HEK293 (cell line): Measurements from ENCODE around the gene ZNF653.

Experiments used
- CTCF ChIA-PET: fragments of 350-600 bp; formaldehyde crosslinking; extraction: SDS; loops from one replicate; lab custom pipeline; 2021; ENCODE audit warnings: antibody characterized with exemption; lab: Yijun Ruan, JAX
- POLR2A ChIA-PET: fragments of 300-600 bp; formaldehyde crosslinking; extraction: SDS; loops from one replicate; lab custom pipeline; 2020; ENCODE audit warnings: antibody characterized with exemption, inconsistent platforms; lab: Yijun Ruan, JAX
- H3K27ac ChIP-seq: fragments of 200-500 bp; sonication (Bioruptor generic); 2 replicates; pipeline ENCODE4 v1.5.1; 2014; ENCODE audit warnings: low read depth, low read length, control low read depth, inconsistent platforms; ENCODE audit errors: extremely low read depth
- H3K36me3 ChIP-seq, 2 experiments: fragments of 200-500 bp in 1 of 2; sonication (Bioruptor generic) in 1 of 2; 1 replicate in 1 of 2; 2 replicates in 1 of 2; pipeline ENCODE4 v1.5.1; 2014 to 2017; ENCODE audit warnings: inconsistent platforms in 2 of 2, low read length in 2 of 2; ENCODE audit not compliant: control insufficient read depth in 2 of 2, insufficient read depth in 1 of 2
- H3K4me1 ChIP-seq: fragments of 200-500 bp; sonication (Bioruptor generic); 2 replicates; pipeline ENCODE4 v1.5.1; 2014; ENCODE audit warnings: mild to moderate bottlenecking, low read length, inconsistent platforms; ENCODE audit not compliant: control insufficient read depth, insufficient read depth
- H3K4me3 ChIP-seq: 2 replicates; pipeline ENCODE4 v1.5.1; 2011; ENCODE audit warnings: low read depth, mild to moderate bottlenecking, control low read depth, low read length, moderate library complexity
- H3K9me3 ChIP-seq: fragments of 200-500 bp; sonication (Bioruptor generic); 2 replicates; pipeline ENCODE4 v1.5.1; 2014; ENCODE audit warnings: low read depth, low read length, inconsistent platforms; ENCODE audit not compliant: control insufficient read depth, insufficient read depth
- BCL11B ChIP-seq: fragments of 450-650 bp; formaldehyde crosslinking; IDR thresholded peaks from 2 replicates; pipeline ENCODE4 v1.5.1; 2016; ENCODE audit warnings: low read depth, missing biosample characterization, missing genetic modification characterization
- HOXA7 ChIP-seq: sonication (generic); formaldehyde crosslinking; IDR thresholded peaks from 2 replicates; pipeline ENCODE4 v1.8.1; 2022; ENCODE audit warnings: missing genetic modification reagents, borderline replicate concordance
- YY1 ChIP-seq: fragments of 450-650 bp; formaldehyde crosslinking; IDR thresholded peaks from 2 replicates; pipeline ENCODE4 v1.5.1; 2018; ENCODE audit warnings: missing biosample characterization, missing genetic modification characterization
- ZBTB17 ChIP-seq: fragments of 450-650 bp; formaldehyde crosslinking; IDR thresholded peaks from 2 replicates; pipeline ENCODE4 v1.5.1; 2016; ENCODE audit warnings: missing biosample characterization, missing genetic modification characterization
- ZFP69B ChIP-seq: fragments of 450-650 bp; formaldehyde crosslinking; IDR thresholded peaks from 2 replicates; pipeline ENCODE4 v1.5.1; 2016; ENCODE audit warnings: missing biosample characterization, missing genetic modification characterization
- ZNF202 ChIP-seq: fragments of 450-650 bp; formaldehyde crosslinking; IDR thresholded peaks from 2 replicates; pipeline ENCODE4 v1.5.1; 2016; ENCODE audit warnings: missing biosample characterization, missing genetic modification characterization, borderline replicate concordance
- ZNF558 ChIP-seq: fragments of 450-650 bp; formaldehyde crosslinking; IDR thresholded peaks from 2 replicates; pipeline ENCODE4 v1.5.1; 2016; ENCODE audit warnings: missing biosample characterization, missing genetic modification characterization
- ZNF600 ChIP-seq: fragments of 450-650 bp; formaldehyde crosslinking; IDR thresholded peaks from 2 replicates; pipeline ENCODE4 v1.5.1; 2016; ENCODE audit warnings: missing biosample characterization, missing genetic modification characterization
- ZNF654 ChIP-seq: fragments of 450-650 bp; formaldehyde crosslinking; IDR thresholded peaks from 2 replicates; pipeline ENCODE4 v1.5.1; 2016; ENCODE audit warnings: low read depth, missing biosample characterization, missing genetic modification characterization
- TF ChIP-seq, protein P1 (sequence below): fragments of 450-650 bp; formaldehyde crosslinking; IDR thresholded peaks from 2 replicates; pipeline ENCODE4 v1.5.1; 2016; ENCODE audit warnings: missing biosample characterization, missing genetic modification characterization
- TF ChIP-seq, protein P2 (sequence below): fragments of 450-650 bp; formaldehyde crosslinking; IDR thresholded peaks from 2 replicates; pipeline ENCODE4 v1.5.1; 2016; ENCODE audit warnings: missing biosample characterization, missing genetic modification characterization
- TF ChIP-seq, protein P3 (sequence below): fragments of 450-650 bp; formaldehyde crosslinking; IDR thresholded peaks from 2 replicates; pipeline ENCODE4 v1.5.1; 2016; ENCODE audit warnings: missing biosample characterization, missing genetic modification characterization

The ZNF653 gene

DNA sequence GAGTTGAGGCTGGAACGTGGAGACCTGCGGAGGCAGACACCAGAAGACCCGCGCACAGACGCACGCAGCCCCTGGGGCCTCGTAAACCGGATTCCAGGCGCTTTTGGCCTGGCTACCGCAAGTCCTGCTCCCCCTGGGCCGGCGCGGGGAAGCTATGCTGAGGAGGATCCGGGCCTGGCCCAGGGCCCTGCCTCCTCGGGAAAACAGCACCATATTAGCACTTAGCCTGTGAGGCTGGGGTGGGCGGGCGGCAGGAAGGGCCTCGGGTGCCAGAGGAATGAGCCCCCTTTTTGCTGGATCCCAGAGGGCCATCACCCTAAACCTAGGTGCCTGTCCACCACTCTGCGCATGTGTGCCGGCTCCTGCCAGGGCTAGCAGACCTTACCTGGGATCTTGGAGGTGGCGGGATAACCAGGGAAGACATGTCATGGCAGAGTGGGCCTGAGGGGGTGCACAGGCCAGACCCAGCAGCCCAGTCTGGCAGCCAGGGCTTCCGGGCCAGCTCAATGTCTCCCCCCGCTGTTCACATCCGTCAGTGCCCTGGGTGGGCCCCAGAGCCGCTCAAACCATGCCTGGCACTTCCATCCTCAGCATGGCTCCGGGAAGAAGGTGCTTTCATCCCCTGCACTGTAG is 46.1 kb upstream of the ZNF653 start:
- Histone ChIP-seq H3K36me3 (peaks cover 0 to 43% of the 10 kb centered on the region in 2 experiments; a peak in 2 of 3 replicates), H3K9me3 (no peaks in the 10 kb centered on the region), H3K4me3 (no peak overlapping the region), H3K4me1 (no peaks in the 10 kb centered on the region), H3K27ac (no peak overlapping the region)
- CTCF ChIA-PET: interaction anchor here (0.6 to 1.5 kb wide), 4 partner anchors 9 to 926 kb away, joined by 3 to 5 read pairs (median 3); no protein-coding TSS in a partner anchor
- POLR2A ChIA-PET: interaction anchor here (1.3 to 1.4 kb wide), 2 partner anchors 16 to 22 kb away, joined by 3 to 5 read pairs; partner anchors contain the start of gene ECSIT
- no peak for TF ChIP-seq BCL11B (tag by site-specific recombination)
- TF ChIP-seq, protein P1, sequence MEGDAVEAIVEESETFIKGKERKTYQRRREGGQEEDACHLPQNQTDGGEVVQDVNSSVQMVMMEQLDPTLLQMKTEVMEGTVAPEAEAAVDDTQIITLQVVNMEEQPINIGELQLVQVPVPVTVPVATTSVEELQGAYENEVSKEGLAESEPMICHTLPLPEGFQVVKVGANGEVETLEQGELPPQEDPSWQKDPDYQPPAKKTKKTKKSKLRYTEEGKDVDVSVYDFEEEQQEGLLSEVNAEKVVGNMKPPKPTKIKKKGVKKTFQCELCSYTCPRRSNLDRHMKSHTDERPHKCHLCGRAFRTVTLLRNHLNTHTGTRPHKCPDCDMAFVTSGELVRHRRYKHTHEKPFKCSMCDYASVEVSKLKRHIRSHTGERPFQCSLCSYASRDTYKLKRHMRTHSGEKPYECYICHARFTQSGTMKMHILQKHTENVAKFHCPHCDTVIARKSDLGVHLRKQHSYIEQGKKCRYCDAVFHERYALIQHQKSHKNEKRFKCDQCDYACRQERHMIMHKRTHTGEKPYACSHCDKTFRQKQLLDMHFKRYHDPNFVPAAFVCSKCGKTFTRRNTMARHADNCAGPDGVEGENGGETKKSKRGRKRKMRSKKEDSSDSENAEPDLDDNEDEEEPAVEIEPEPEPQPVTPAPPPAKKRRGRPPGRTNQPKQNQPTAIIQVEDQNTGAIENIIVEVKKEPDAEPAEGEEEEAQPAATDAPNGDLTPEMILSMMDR (tag by site-specific recombination): peak; percentile 62
- no peak for TF ChIP-seq YY1 (tag by site-specific recombination)
- peak; percentile 97 for TF ChIP-seq ZFP69B
- TF ChIP-seq ZNF654 (tag by site-specific recombination): peak; percentile 38
- 0 out of 2 replicates have a peak, but pooled peaks have one; percentile 21 for TF ChIP-seq ZBTB17 (tag by site-specific recombination)
- no peak for TF ChIP-seq ZNF202 (tag by site-specific recombination)
- TF ChIP-seq, protein P2, sequence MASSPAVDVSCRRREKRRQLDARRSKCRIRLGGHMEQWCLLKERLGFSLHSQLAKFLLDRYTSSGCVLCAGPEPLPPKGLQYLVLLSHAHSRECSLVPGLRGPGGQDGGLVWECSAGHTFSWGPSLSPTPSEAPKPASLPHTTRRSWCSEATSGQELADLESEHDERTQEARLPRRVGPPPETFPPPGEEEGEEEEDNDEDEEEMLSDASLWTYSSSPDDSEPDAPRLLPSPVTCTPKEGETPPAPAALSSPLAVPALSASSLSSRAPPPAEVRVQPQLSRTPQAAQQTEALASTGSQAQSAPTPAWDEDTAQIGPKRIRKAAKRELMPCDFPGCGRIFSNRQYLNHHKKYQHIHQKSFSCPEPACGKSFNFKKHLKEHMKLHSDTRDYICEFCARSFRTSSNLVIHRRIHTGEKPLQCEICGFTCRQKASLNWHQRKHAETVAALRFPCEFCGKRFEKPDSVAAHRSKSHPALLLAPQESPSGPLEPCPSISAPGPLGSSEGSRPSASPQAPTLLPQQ (tag by site-specific recombination): peak; percentile 96

DNA sequence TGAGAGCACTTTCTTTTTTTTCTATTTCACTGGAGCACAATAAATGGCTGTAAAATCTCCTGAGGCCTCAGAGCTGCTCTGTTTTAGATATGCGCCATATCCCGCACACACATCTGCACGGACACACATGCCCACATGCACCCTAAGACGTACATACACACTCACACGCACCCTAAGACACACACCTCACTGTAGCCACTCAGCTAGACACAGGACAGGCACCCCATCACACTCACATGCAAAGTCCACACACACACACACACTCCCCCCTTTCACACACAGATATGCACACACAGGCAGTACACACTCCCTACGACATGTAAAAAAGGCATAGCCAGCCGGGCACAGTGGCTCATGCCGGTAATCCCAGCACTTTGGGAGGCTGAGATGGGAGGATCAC is 44.6 kb upstream of the ZNF653 start:
- H3K27ac ChIP-seq: no peak overlapping the region
- TF ChIP-seq ZNF600: 0 out of 2 replicates have a peak, but pooled peaks have one; percentile 15
- no peak for TF ChIP-seq HOXA7 (CRISPR knock-in tag)
- TF ChIP-seq, all 188 proteins: peak for 1
- Histone ChIP-seq H3K9me3 (no peaks in the 10 kb centered on the region), H3K36me3 (peaks cover 0 to 31% of the 10 kb centered on the region in 2 experiments; a peak in 2 of 3 replicates), H3K4me3 (no peak overlapping the region), H3K4me1 (no peaks in the 10 kb centered on the region)
- POLR2A ChIA-PET: interaction anchor here (0.7 kb wide), 1 partner anchor 11 kb away, joined by 3 read pairs; no protein-coding TSS in a partner anchor
- CTCF ChIA-PET: interaction anchor here (0.9 kb wide), 1 partner anchor 14 kb away, joined by 4 read pairs; no protein-coding TSS in a partner anchor

DNA sequence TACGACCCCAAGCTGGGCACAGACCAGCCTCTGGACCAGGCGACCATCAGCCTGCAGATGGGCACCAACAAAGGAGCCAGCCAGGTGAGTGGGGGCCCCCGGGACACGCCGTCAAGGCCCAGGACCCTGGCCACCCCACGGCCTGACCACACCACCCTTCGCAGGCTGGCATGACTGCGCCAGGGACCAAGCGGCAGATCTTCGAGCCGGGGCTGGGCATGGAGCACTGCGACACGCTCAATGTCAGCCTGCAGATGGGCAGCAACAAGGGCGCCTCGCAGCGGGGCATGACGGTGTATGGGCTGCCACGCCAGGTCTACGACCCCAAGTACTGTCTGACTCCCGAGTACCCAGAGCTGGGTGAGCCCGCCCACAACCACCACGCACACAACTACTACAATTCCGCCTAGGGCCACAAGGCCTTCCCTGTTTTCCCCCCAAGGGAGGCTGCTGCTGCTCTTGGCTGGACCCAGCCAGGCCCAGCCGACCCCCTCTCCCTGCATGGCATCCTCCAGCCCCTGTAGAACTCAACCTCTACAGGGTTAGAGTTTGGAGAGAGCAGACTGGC is 43.8 kb upstream of the ZNF653 start:
- Histone ChIP-seq H3K4me3 (no peak overlapping the region), H3K36me3 (peaks cover 0 to 26% of the 10 kb centered on the region in 2 experiments; a peak in 2 of 3 replicates), H3K9me3 (no peaks in the 10 kb centered on the region), H3K4me1 (no peaks in the 10 kb centered on the region), H3K27ac (no peak overlapping the region)
- CTCF ChIA-PET: interaction anchor here (0.5 kb wide), 1 partner anchor 11 kb away, joined by 3 read pairs; no protein-coding TSS in a partner anchor
- TF ChIP-seq, protein P3, sequence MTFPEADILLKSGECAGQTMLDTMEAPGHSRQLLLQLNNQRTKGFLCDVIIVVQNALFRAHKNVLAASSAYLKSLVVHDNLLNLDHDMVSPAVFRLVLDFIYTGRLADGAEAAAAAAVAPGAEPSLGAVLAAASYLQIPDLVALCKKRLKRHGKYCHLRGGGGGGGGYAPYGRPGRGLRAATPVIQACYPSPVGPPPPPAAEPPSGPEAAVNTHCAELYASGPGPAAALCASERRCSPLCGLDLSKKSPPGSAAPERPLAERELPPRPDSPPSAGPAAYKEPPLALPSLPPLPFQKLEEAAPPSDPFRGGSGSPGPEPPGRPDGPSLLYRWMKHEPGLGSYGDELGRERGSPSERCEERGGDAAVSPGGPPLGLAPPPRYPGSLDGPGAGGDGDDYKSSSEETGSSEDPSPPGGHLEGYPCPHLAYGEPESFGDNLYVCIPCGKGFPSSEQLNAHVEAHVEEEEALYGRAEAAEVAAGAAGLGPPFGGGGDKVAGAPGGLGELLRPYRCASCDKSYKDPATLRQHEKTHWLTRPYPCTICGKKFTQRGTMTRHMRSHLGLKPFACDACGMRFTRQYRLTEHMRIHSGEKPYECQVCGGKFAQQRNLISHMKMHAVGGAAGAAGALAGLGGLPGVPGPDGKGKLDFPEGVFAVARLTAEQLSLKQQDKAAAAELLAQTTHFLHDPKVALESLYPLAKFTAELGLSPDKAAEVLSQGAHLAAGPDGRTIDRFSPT (tag by site-specific recombination): peak; percentile 45; the same call in 1 of the 2 replicates
- no peak for TF ChIP-seq ZNF558 (tag by site-specific recombination)
- POLR2A ChIA-PET: interaction anchor here (1.6 kb wide), 1 partner anchor 9 kb away, joined by 6 read pairs; the partner anchor contains the start of gene ELOF1
